DND-41 (cell line): ENCODE measurements around the gene NTN4.

Experiments used
- ATAC-seq: fragments of 200-7000 bp; cut with Tn5 transposase; 3 replicates; pipeline ENCODE4 v1.9.1; 2021; ENCODE audit warnings: low read depth; ENCODE audit not compliant: insufficient read depth
- DNase-seq: peaks from one replicate; pipeline ENCODE4 v3.0.0-alpha.2; 2020
- H2AFZ ChIP-seq: 2 replicates; pipeline ENCODE4 v1.6.0; 2012; ENCODE audit warnings: low read depth, low read length
- H3K27ac ChIP-seq: 2 replicates; pipeline ENCODE4 v1.5.1; 2012; ENCODE audit warnings: low read length, inconsistent platforms
- H3K27me3 ChIP-seq: fragments of 200-600 bp; sonication (generic); 2 replicates; pipeline ENCODE4 v1.6.0; 2012; ENCODE audit warnings: low read length, mild to moderate bottlenecking, inconsistent platforms; ENCODE audit not compliant: insufficient read depth, poor library complexity
- H3K36me3 ChIP-seq: 2 replicates; pipeline ENCODE4 v1.5.1; 2012; ENCODE audit warnings: low read length, inconsistent platforms; ENCODE audit not compliant: insufficient read depth
- H3K4me1 ChIP-seq: 2 replicates; pipeline ENCODE4 v1.5.1; 2012; ENCODE audit warnings: mild to moderate bottlenecking, low read length; ENCODE audit not compliant: insufficient read depth
- H3K4me2 ChIP-seq: 2 replicates; pipeline ENCODE4 v1.6.0; 2012; ENCODE audit warnings: mild to moderate bottlenecking, moderate library complexity, low read length, inconsistent platforms; ENCODE audit not compliant: insufficient read depth
- H3K4me3 ChIP-seq, 2 experiments: fragments of 200-600 bp in 1 of 2; shearing (Covaris generic) in 1 of 2; 2 replicates each; pipeline ENCODE4 v1.5.1; 2012 to 2016; ENCODE audit warnings: inconsistent platforms in 2 of 2, low read length in 2 of 2, mild to moderate bottlenecking in 2 of 2, low read depth in 1 of 2, moderate library complexity in 1 of 2
- H3K79me2 ChIP-seq: 2 replicates; pipeline ENCODE4 v1.6.0; 2012; ENCODE audit warnings: low read length, inconsistent platforms; ENCODE audit not compliant: insufficient read depth
- H3K9ac ChIP-seq: 2 replicates; pipeline ENCODE4 v1.6.0; 2012; ENCODE audit warnings: low read depth, mild to moderate bottlenecking, inconsistent platforms, low read length, moderate library complexity
- H3K9me3 ChIP-seq: 2 replicates; pipeline ENCODE4 v1.5.1; 2012; ENCODE audit warnings: low read length, moderate library complexity, mild to moderate bottlenecking, inconsistent platforms; ENCODE audit not compliant: insufficient read depth, severe bottlenecking
- H4K20me1 ChIP-seq: 2 replicates; pipeline ENCODE4 v1.6.0; 2012; ENCODE audit warnings: low read length; ENCODE audit not compliant: insufficient read depth
- EZH2 ChIP-seq: IDR thresholded peaks from 3 replicates; pipeline ENCODE4 v1.6.1; 2012; ENCODE audit warnings: borderline replicate concordance, low read depth, mild to moderate bottlenecking, moderate library complexity, low read length, inconsistent platforms; ENCODE audit not compliant: severe bottlenecking
- TF ChIP-seq, protein P1 (sequence below): IDR thresholded peaks from 2 replicates; pipeline ENCODE4 v1.5.1; 2012; ENCODE audit warnings: borderline replicate concordance, low read length, moderate library complexity, mild to moderate bottlenecking; ENCODE audit not compliant: poor library complexity, severe bottlenecking; ENCODE audit errors: extremely low read depth

The NTN4 gene

DNA sequence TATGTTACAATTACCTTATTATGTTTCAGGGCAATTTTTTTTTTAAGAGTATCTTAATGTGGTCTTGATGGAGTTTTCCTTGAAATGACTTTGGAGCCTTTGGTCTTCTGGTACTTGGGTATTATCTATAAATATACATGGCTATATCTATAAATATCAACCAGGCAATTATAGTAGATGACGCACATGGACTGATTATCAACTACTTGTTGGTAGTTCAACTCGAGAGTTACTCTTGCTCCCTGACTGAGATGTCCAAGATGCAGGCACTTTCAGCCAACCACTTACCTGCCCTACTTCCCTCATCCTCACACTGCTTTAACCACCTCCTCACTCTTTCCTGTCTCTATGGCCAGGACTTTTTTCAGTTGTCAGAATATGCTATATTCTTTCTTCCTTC lies 85.4 kb downstream of the NTN4 start:
- no peak overlapping the region for H3K27ac ChIP-seq
- H3K27me3 ChIP-seq = no peaks in the 10 kb centered on the region
- no peaks in the 10 kb centered on the region for H3K79me2 ChIP-seq
- ATAC-seq = no peak
- no peak overlapping the region for H2AFZ ChIP-seq
- H3K4me1 ChIP-seq = no peaks in the 10 kb centered on the region
- no peaks in the 10 kb centered on the region for H4K20me1 ChIP-seq
- no peak overlapping the region for H3K4me2 ChIP-seq
- no peak overlapping the region for H3K9ac ChIP-seq
- no peaks in the 10 kb centered on the region for H3K36me3 ChIP-seq
- H3K4me3 ChIP-seq = no peak overlapping the region
- no peak for DNase-seq
- no peaks in the 10 kb centered on the region for H3K9me3 ChIP-seq
- no peak for TF ChIP-seq EZH2
- TF ChIP-seq, protein P1, sequence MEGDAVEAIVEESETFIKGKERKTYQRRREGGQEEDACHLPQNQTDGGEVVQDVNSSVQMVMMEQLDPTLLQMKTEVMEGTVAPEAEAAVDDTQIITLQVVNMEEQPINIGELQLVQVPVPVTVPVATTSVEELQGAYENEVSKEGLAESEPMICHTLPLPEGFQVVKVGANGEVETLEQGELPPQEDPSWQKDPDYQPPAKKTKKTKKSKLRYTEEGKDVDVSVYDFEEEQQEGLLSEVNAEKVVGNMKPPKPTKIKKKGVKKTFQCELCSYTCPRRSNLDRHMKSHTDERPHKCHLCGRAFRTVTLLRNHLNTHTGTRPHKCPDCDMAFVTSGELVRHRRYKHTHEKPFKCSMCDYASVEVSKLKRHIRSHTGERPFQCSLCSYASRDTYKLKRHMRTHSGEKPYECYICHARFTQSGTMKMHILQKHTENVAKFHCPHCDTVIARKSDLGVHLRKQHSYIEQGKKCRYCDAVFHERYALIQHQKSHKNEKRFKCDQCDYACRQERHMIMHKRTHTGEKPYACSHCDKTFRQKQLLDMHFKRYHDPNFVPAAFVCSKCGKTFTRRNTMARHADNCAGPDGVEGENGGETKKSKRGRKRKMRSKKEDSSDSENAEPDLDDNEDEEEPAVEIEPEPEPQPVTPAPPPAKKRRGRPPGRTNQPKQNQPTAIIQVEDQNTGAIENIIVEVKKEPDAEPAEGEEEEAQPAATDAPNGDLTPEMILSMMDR = no peak

- no peaks in the 10 kb centered on the region for H3K36me3 ChIP-seq
- H3K9me3 ChIP-seq = no peaks in the 10 kb centered on the region
Observed at GRCh38 chr12:95703986-95704385, 86.6 kb downstream of the NTN4 start.

DNA sequence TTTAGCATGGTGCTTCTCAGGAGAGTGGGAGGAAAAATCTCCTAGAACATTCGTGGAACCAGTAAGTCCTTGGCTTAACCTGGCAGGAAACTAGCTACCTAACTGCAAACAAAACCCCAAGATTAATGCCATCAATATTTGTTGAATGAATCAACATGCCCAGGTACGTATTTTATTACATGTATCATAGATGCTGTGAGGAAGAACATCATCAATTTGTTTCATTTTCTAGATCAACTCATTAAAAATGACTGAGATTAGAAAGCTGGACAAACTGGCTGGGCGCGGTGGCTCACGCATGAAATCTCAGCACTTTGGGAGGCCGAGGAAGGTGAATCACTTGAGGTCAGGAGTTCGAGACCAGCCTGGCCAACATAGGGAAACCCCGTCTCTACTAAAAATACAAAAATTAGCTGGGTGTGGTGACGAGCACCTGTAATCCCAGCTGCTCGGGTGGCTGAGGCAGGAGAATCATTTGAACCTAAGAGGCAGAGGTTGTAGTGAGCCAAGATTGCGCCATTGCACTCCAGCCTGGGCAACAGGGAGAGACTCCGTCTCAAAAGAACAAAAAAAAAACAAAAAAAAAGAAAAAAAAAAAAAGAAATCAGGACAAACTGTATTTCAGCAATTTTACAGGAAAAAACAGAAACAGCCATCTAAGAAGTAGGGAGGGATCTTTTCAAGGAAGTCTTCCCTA lies 88.7 kb downstream of the NTN4 start:
- H3K4me1 ChIP-seq = no peaks in the 10 kb centered on the region
- TF ChIP-seq, protein P1 = no peak
- no peak for TF ChIP-seq EZH2
- no peak for DNase-seq
- no peak for ATAC-seq
- H3K9ac ChIP-seq = no peak overlapping the region
- H2AFZ ChIP-seq = no peak overlapping the region
- H3K4me2 ChIP-seq = no peak overlapping the region
- H3K36me3 ChIP-seq = no peaks in the 10 kb centered on the region
- no peak overlapping the region for H3K4me3 ChIP-seq
- no peaks in the 10 kb centered on the region for H4K20me1 ChIP-seq
- H3K9me3 ChIP-seq = no peaks in the 10 kb centered on the region
- no peak overlapping the region for H3K27ac ChIP-seq
- H3K79me2 ChIP-seq = no peaks in the 10 kb centered on the region
- no peaks in the 10 kb centered on the region for H3K27me3 ChIP-seq

More at GRCh38 chr12:95703986-95704385, 86.6 kb downstream of the NTN4 start:
- Histone ChIP-seq H3K4me3 (no peak overlapping the region), H4K20me1 (no peaks in the 10 kb centered on the region), H3K79me2 (no peaks in the 10 kb centered on the region), H3K27ac (no peak overlapping the region), H3K4me1 (no peaks in the 10 kb centered on the region), H3K9ac (no peak overlapping the region), H3K4me2 (no peak overlapping the region), H2AFZ (no peak overlapping the region), H3K27me3 (no peaks in the 10 kb centered on the region)
- TF ChIP-seq, protein P1 = no peak
- no peak for TF ChIP-seq EZH2
- no peak for ATAC-seq
- no peak for DNase-seq
